ENCODE results near the gene AP1S1. TPM values are rescaled to one million over a fixed set of nuclear protein-coding genes. Genes with fewer than 3 reads are reported as not detected.

The AP1S1 gene
- total and polyA plus RNA-seq, 7 donors: 5.7 to 29.9 (median 7.1) TPM

DNA sequence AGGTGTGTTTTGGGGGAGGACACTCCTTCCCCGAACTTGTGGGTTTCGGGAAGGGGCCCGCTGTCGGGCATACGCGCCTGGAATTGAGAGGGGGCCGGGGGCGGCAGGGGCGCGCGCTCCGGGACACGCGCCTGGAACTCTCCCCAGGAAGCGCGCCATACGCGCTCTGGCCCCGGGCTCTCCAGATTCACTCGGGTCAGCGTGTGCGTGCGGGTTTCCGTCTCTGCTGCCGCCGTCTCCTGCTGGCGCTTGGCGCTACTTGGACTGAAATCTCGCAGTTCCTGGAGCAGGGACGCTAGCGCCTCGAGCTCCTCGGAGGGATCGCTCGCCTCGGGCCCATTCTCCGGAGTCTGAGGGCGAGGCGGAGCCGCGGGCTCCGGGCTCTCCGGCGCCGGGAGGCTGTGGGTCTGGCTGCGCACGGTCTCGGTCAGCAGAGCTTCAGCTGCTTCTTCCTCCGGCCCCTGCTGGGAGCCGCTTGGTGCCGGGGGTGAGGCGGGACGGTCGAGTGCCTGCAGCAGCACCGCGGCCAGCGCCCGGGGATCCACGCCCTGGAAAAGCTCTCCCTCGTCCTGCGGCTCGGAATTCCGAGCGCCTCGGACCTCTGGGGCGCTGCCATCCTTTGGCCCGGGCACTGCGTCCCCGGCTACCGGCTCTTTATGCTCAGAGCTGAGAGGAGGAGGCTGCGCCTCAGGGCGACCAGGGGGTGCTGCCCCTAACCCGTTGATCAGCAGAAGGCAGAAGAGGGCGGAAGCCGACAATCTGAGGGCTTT is 10.0 kb downstream of the AP1S1 start:
- ATAC-seq (no peak), DNase-seq (no peak)
- H3K36me3 ChIP-seq (ENCODE audit: insufficient read depth in 1 of 2, low read depth in 1 of 2): peaks cover 0 to 12% of the 10 kb centered on the region in 2 donors
- H3K9me3 ChIP-seq: no peaks in the 10 kb centered on the region
- peak overlapping the region; percentile 48 for H3K4me3 ChIP-seq
- peaks cover 0 to 75% (median 40%) of the 10 kb centered on the region in 3 donors for H3K27me3 ChIP-seq (ENCODE audit: insufficient read depth in 3 of 3, low read length in 2 of 3)
- no peak overlapping the region for H3K27ac ChIP-seq
- TF ChIP-seq, protein P1, sequence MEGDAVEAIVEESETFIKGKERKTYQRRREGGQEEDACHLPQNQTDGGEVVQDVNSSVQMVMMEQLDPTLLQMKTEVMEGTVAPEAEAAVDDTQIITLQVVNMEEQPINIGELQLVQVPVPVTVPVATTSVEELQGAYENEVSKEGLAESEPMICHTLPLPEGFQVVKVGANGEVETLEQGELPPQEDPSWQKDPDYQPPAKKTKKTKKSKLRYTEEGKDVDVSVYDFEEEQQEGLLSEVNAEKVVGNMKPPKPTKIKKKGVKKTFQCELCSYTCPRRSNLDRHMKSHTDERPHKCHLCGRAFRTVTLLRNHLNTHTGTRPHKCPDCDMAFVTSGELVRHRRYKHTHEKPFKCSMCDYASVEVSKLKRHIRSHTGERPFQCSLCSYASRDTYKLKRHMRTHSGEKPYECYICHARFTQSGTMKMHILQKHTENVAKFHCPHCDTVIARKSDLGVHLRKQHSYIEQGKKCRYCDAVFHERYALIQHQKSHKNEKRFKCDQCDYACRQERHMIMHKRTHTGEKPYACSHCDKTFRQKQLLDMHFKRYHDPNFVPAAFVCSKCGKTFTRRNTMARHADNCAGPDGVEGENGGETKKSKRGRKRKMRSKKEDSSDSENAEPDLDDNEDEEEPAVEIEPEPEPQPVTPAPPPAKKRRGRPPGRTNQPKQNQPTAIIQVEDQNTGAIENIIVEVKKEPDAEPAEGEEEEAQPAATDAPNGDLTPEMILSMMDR (IDR thresholded peaks at IDR 0.05): no peak
- 1 to 2% (median 2%) methylated on average over 70 to 75 of the region's 75 CpGs for WGBS, 3 donors
- peaks cover 4% of the 10 kb centered on the region for H3K4me1 ChIP-seq
- intact Hi-C loops (cut with DNase I): no loop called here

DNA sequence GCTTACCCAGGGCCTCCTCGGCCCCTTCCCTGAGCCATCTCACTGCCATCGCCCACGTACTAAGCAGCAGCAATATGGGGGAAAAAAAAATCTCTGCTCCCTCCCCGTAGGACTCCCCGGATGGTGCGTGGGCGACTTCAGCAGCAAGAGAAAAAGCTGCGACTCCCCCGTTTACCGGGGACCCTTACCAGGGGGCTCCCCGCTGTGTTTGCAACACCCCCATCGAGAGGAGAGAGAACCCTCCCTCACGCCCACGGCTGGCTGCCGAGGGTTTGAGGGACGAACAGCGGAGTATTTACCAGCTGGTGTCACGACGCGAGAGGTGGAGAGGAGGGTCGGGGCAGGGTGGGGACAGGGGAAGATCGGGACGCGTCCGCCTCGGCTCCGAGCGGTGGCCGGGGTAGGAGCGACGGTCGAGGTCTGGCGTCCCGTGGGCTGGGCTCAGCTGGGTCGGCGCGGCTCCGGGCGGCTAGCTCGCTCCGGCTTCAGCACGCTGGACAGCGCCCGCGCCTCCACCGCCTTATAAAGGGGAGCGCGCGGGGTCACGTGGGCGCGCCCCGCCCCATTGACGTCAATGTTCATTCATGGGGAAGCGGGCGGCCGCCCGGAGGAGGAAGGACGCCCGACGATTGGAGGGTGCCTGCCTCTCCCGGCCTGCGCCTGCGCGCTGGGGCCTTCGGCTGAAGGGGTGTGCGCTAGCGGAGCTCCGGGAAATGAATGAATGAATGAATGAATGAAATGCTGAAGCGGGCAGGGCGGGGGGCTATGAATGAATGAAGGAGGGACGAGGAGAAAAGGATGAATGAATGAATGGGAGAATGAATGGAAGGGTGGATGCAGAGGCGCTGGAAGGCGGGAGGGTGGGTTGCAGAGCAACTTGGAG is 11.0 kb downstream of the AP1S1 start, which contains the start of gene VGF:
VGF (minus strand) TSS at position 495 of the 883 bp plus-strand sequence. CDS start 726 bp downstream, outside the sequence.
- 1 to 2% (median 1%) methylated on average over 65 to 74 of the region's 74 CpGs for WGBS, 3 donors
- TF ChIP-seq, protein P1 (IDR thresholded peaks at IDR 0.05): no peak
- H3K9me3 ChIP-seq: no peaks in the 10 kb centered on the region
- peaks cover 0 to 6% of the 10 kb centered on the region in 2 donors for H3K36me3 ChIP-seq (ENCODE audit: insufficient read depth in 1 of 2, low read depth in 1 of 2)
- no peak within 1 kb of the TSS for H3K27ac ChIP-seq
- DNase-seq: peak; percentile 91 to 95
- intact Hi-C loops (cut with DNase I): no loop called here
- H3K27me3 ChIP-seq (ENCODE audit: insufficient read depth in 3 of 3, low read length in 2 of 3): peaks cover 0 to 86% (median 45%) of the 10 kb centered on the region in 3 donors
- peaks cover 4% of the 10 kb centered on the region for H3K4me1 ChIP-seq
- peak within 1 kb of the TSS; percentile 33 for H3K4me3 ChIP-seq
- peak; percentile 89 to 97 (median 94) for ATAC-seq

DNA sequence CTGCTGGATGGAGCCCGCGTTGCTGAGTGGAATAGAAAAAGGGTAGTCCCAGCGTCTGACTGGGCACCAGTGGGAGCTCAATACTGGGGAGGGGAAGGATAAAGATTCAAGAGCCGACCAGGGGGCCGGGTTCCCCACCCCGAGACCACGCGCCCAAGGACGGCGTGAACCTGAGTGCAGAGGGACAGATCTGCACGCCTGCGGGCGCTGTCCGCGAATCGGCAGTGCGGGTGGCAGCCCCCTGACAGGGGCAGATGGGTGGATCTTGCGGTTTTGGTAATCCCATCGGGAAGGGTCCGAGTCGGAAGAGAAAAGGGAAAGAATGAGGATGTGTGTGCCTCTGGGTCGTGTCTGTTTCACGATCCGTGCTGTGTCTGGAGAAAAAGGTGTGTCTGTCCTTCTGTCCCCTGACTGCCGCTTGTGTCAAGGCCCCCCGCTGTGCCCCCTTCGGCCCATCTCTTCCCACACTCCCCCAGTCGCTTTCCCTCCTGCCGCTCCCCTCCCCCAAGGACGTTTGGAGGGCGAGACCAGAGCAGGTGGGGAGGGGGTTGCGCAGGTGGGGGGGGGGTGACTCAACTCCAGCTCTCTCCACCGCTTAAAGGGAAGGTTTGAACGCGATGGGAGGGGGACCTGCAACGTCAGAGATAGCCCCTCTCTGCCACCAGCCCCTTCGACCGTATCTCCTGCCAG is 11.8 kb downstream of the AP1S1 start:
- Histone ChIP-seq H3K27ac (no peak overlapping the region), H3K36me3 (ENCODE audit: insufficient read depth in 1 of 2, low read depth in 1 of 2) (no peaks in the 10 kb centered on the region), H3K4me1 (peaks cover 4% of the 10 kb centered on the region), H3K9me3 (no peaks in the 10 kb centered on the region), H3K4me3 (peak overlapping the region; percentile 33), H3K27me3 (ENCODE audit: insufficient read depth in 3 of 3, low read length in 2 of 3) (peaks cover 0 to 94% (median 50%) of the 10 kb centered on the region in 3 donors)
- DNase-seq (no peak), ATAC-seq (no peak)
- WGBS, 3 donors: 1 to 2% (median 1%) methylated on average over 33 to 38 of the region's 38 CpGs
- intact Hi-C loops (cut with DNase I): no loop called here
- TF ChIP-seq, protein P1 (IDR thresholded peaks at IDR 0.05): no peak

DNA sequence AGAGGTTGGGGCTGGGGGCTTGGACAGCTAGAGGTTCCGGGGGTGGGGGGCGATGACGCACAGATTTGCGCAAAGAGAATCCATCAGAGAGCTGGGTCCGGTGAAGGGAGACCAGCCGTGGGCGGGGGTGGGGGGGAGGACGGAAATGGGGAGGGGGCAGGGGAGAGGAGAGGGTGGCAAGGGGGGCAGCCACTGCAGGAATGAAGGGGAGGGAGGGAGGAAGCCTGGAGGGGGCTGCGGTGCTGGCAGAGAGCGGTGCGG is 12.3 kb downstream of the AP1S1 start:
- H3K4me1 ChIP-seq: peaks cover 4% of the 10 kb centered on the region
- ATAC-seq (no peak), DNase-seq (no peak)
- H3K4me3 ChIP-seq: no peak overlapping the region
- TF ChIP-seq, protein P1 (IDR thresholded peaks at IDR 0.05): no peak
- 0 to 3% (median 2%) methylated on average over 10 to 11 of the region's 11 CpGs for WGBS, 3 donors
- no peaks in the 10 kb centered on the region for H3K36me3 ChIP-seq (ENCODE audit: insufficient read depth in 1 of 2, low read depth in 1 of 2)
- H3K27me3 ChIP-seq (ENCODE audit: insufficient read depth in 3 of 3, low read length in 2 of 3): peaks cover 0 to 96% (median 55%) of the 10 kb centered on the region in 3 donors
- no peaks in the 10 kb centered on the region for H3K9me3 ChIP-seq
- no peak overlapping the region for H3K27ac ChIP-seq
- intact Hi-C loops (cut with DNase I): no loop called here

Measured in psoas muscle (tissue), 8 donors.